GDM1 (cell line): ENCODE results near the gene PRKAR2B.
"Not testable (repeated sequence)": the region's sequence is repeated elsewhere in the genome, so short reads cannot be mapped to it uniquely, and the experiment has no call there.

Experiments
- DNase-seq: peaks from one replicate; lab custom pipeline; 2025; lab: John Stamatoyannopoulos, UW

The PRKAR2B gene

GRCh38 chr7:107119376-107120105 is 75.0 kb downstream of the PRKAR2B start:
- DNase-seq = no peak

GRCh38 chr7:107122486-107122911 is 78.0 kb downstream of the PRKAR2B start:
- no peak for DNase-seq

GRCh38 chr7:107123392-107123791 is 78.9 kb downstream of the PRKAR2B start:
- no peak for DNase-seq

- no peak for DNase-seq
Measured at GRCh38 chr7:107125475-107125874, 81.0 kb downstream of the PRKAR2B start.

GRCh38 chr7:107128217-107128616 is 83.7 kb downstream of the PRKAR2B start:
- no peak for DNase-seq

GRCh38 chr7:107128748-107129147 is 84.2 kb downstream of the PRKAR2B start:
- no peak for DNase-seq

- no peak for DNase-seq
Measured at GRCh38 chr7:107130487-107131220, 86.1 kb downstream of the PRKAR2B start.

- no peak for DNase-seq
Measured at GRCh38 chr7:107133396-107133795, 88.9 kb downstream of the PRKAR2B start.

- no peak for DNase-seq
Measured at GRCh38 chr7:107138696-107139420, 94.4 kb downstream of the PRKAR2B start.

- not testable (repeated sequence) for DNase-seq
Measured at GRCh38 chr7:107143875-107144274, 99.4 kb downstream of the PRKAR2B start.

- no peak for DNase-seq
Measured at GRCh38 chr7:107145067-107145838, 100.7 kb downstream of the PRKAR2B start.

- peak; percentile 5 for DNase-seq
Measured at GRCh38 chr7:107147464-107148393, 103.2 kb downstream of the PRKAR2B start.

- DNase-seq = no peak
Measured at GRCh38 chr7:107148721-107149120, 104.2 kb downstream of the PRKAR2B start.

GRCh38 chr7:107149863-107150262 is 105.4 kb downstream of the PRKAR2B start:
- no peak for DNase-seq

GRCh38 chr7:107150375-107151073 is 106.0 kb downstream of the PRKAR2B start:
- peak; percentile 17 for DNase-seq

- DNase-seq = no peak
Measured at GRCh38 chr7:107151538-107151937, 107.0 kb downstream of the PRKAR2B start.

- no peak for DNase-seq
Measured at GRCh38 chr7:107152011-107152410, 107.5 kb downstream of the PRKAR2B start.

- DNase-seq = no peak
Measured at GRCh38 chr7:107154826-107155225, 110.3 kb downstream of the PRKAR2B start.

- DNase-seq = not testable (repeated sequence)
Measured at GRCh38 chr7:107155726-107156125, 111.2 kb downstream of the PRKAR2B start.

GRCh38 chr7:107157091-107157490 is 112.6 kb downstream of the PRKAR2B start:
- no peak for DNase-seq
